Astrocyte (in vitro differentiated cells and primary cell): ENCODE results near the gene SLC9A3. TPM values are rescaled to one million over a fixed set of nuclear protein-coding genes. Genes with fewer than 3 reads are reported as not detected.

Source experiments
- DNase-seq: peaks from one replicate; pipeline ENCODE4 v3.0.0-alpha.2; 2010; ENCODE audit warnings: low read depth
- FAIRE-seq: peaks from 2 replicates; lab custom pipeline; 2011; peaks lifted over from hg19 to GRCh38; lab: Jason Lieb, UNC
- H2AFZ ChIP-seq: 2 replicates; pipeline ENCODE4 v1.6.0; 2012; ENCODE audit warnings: low read depth, low read length, inconsistent platforms
- H3K27ac ChIP-seq: 2 replicates; pipeline ENCODE4 v1.5.1; 2011; ENCODE audit warnings: low read depth, low read length, inconsistent platforms
- H3K27me3 ChIP-seq: 2 replicates; pipeline ENCODE4 v1.6.0; 2011; ENCODE audit warnings: low read length, inconsistent platforms; ENCODE audit not compliant: insufficient read depth
- H3K36me3 ChIP-seq: 2 replicates; pipeline ENCODE4 v1.5.1; 2011; ENCODE audit warnings: low read length, inconsistent platforms; ENCODE audit not compliant: insufficient read depth
- H3K4me1 ChIP-seq: 2 replicates; pipeline ENCODE4 v1.5.1; 2011; ENCODE audit warnings: low read length, inconsistent platforms; ENCODE audit not compliant: insufficient read depth
- H3K4me2 ChIP-seq: 2 replicates; pipeline ENCODE4 v1.6.0; 2012; ENCODE audit warnings: low read length, inconsistent platforms
- H3K4me3 ChIP-seq: 2 replicates; pipeline ENCODE4 v1.5.1; 2011; ENCODE audit warnings: low read depth, mild to moderate bottlenecking, low read length, inconsistent platforms; ENCODE audit not compliant: insufficient read depth
- H3K79me2 ChIP-seq: 2 replicates; pipeline ENCODE4 v1.6.0; 2012; ENCODE audit warnings: mild to moderate bottlenecking, low read length, inconsistent platforms; ENCODE audit not compliant: insufficient read depth
- H3K9ac ChIP-seq: 2 replicates; pipeline ENCODE4 v1.6.0; 2012; ENCODE audit warnings: mild to moderate bottlenecking, low read length, inconsistent platforms
- H3K9me3 ChIP-seq: 2 replicates; pipeline ENCODE4 v1.5.1; 2012; ENCODE audit warnings: low read depth, mild to moderate bottlenecking, low read length, inconsistent platforms; ENCODE audit not compliant: insufficient read depth
- H4K20me1 ChIP-seq: 2 replicates; pipeline ENCODE4 v1.6.0; 2012; ENCODE audit warnings: low read length, inconsistent platforms; ENCODE audit not compliant: insufficient read depth
- H3K27ac Mint-ChIP-seq: one replicate; pipeline ENCODE4 v1.8.0; 2021; ENCODE audit warnings: mild to moderate bottlenecking, mixed read lengths; ENCODE audit not compliant: unreplicated experiment
- H3K27me3 Mint-ChIP-seq: one replicate; pipeline ENCODE4 v1.8.0; 2021; ENCODE audit warnings: low read depth, mixed read lengths; ENCODE audit not compliant: unreplicated experiment
- H3K36me3 Mint-ChIP-seq: one replicate; pipeline ENCODE4 v1.8.0; 2021; ENCODE audit warnings: low read depth, mixed read lengths; ENCODE audit not compliant: unreplicated experiment
- H3K4me1 Mint-ChIP-seq: one replicate; pipeline ENCODE4 v1.8.0; 2021; ENCODE audit warnings: low read depth, mixed read lengths; ENCODE audit not compliant: unreplicated experiment
- H3K4me3 Mint-ChIP-seq: one replicate; pipeline ENCODE4 v1.8.0; 2021; ENCODE audit warnings: mild to moderate bottlenecking, moderate library complexity, mixed read lengths; ENCODE audit not compliant: unreplicated experiment
- H3K9me3 Mint-ChIP-seq: one replicate; pipeline ENCODE4 v1.8.0; 2021; ENCODE audit warnings: mild to moderate bottlenecking, mixed read lengths; ENCODE audit not compliant: unreplicated experiment
- CTCF ChIP-seq: IDR thresholded peaks from 2 replicates; pipeline ENCODE4 v1.5.1; 2011; ENCODE audit warnings: low read depth, mild to moderate bottlenecking, inconsistent platforms, low read length, moderate library complexity; ENCODE audit not compliant: insufficient read depth
- EZH2 ChIP-seq: IDR thresholded peaks from 2 replicates; pipeline ENCODE4 v1.6.1; 2012; ENCODE audit warnings: mild to moderate bottlenecking, low read length, inconsistent platforms; ENCODE audit not compliant: insufficient read depth
- total RNA-seq: library from RNA; stranded (reverse); gene quantifications from 2 replicates; pipeline ENCODE4 v1.2.1, GENCODE V29; 2021

SLC9A3 gene
- total RNA-seq, 1 donor from 2014 or later = 1.0 TPM

DNA sequence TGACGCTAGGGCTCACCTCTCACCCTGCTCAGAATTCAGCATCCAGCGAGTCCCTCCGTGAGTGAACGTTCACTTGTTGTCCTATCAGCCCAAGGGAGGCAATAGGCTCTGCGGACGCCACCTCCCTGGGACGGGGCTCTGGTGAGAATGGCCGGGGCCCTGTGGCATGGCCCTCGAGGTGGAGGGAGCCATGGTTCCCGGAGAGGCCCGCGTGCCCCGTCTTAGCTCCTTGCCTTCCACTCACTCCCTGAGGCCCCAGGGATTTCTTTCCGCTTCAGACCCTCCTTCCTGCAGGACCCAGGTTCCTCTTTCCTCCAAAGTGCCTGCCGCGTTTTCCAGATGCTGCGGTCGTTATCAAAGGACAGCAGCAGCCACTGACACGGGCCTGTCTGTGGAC, 59.8 kb downstream of the SLC9A3 start:
- H3K9me3 ChIP-seq = no peaks in the 10 kb centered on the region
- no peak overlapping the region for H3K27ac ChIP-seq
- Mint-ChIP-seq H3K27ac (no peak overlapping the region), H3K9me3 (no peaks in the 10 kb centered on the region), H3K4me1 (no peaks in the 10 kb centered on the region), H3K4me3 (no peak overlapping the region), H3K36me3 (peaks cover 29% of the 10 kb centered on the region), H3K27me3 (no peaks in the 10 kb centered on the region)
- no peak overlapping the region for H3K4me2 ChIP-seq
- H4K20me1 ChIP-seq = no peaks in the 10 kb centered on the region
- TF ChIP-seq CTCF = no peak
- H3K9ac ChIP-seq = no peak overlapping the region
- peaks cover 20% of the 10 kb centered on the region for H3K36me3 ChIP-seq
- peaks cover under 1% of the 10 kb centered on the region for H3K4me1 ChIP-seq
- H2AFZ ChIP-seq = no peak overlapping the region
- FAIRE-seq (no peak), DNase-seq (no peak)
- no peaks in the 10 kb centered on the region for H3K27me3 ChIP-seq
- no peak overlapping the region for H3K4me3 ChIP-seq
- peaks cover 16% of the 10 kb centered on the region for H3K79me2 ChIP-seq

- H3K27ac Mint-ChIP-seq = no peak overlapping the region
- DNase-seq = no peak
- H3K9me3 ChIP-seq = no peaks in the 10 kb centered on the region
- no peaks in the 10 kb centered on the region for H3K9me3 Mint-ChIP-seq
- no peak overlapping the region for H3K4me2 ChIP-seq
- peaks cover 17% of the 10 kb centered on the region for H3K79me2 ChIP-seq
- no peaks in the 10 kb centered on the region for H4K20me1 ChIP-seq
- no peaks in the 10 kb centered on the region for H3K27me3 ChIP-seq
- peaks cover 20% of the 10 kb centered on the region for H3K36me3 ChIP-seq
- H3K4me1 Mint-ChIP-seq = no peaks in the 10 kb centered on the region
- no peak for FAIRE-seq
- H3K36me3 Mint-ChIP-seq = peaks cover 30% of the 10 kb centered on the region
- peaks cover 4% of the 10 kb centered on the region for H3K4me1 ChIP-seq
- TF ChIP-seq EZH2 = no peak
- no peak for TF ChIP-seq CTCF
- H3K4me3 Mint-ChIP-seq = no peak overlapping the region
- H3K9ac ChIP-seq = no peak overlapping the region
- H3K27me3 Mint-ChIP-seq = no peaks in the 10 kb centered on the region
- H3K4me3 ChIP-seq = no peak overlapping the region
- no peak overlapping the region for H2AFZ ChIP-seq
- no peak overlapping the region for H3K27ac ChIP-seq
Measured at GRCh38 chr5:463952-464351, 60.3 kb downstream of the SLC9A3 start.

GRCh38 chr5:463301-463700, 60.9 kb downstream of the SLC9A3 start:
- H3K4me2 ChIP-seq = no peak overlapping the region
- H3K27me3 ChIP-seq = no peaks in the 10 kb centered on the region
- H3K27ac Mint-ChIP-seq = no peak overlapping the region
- H3K4me3 Mint-ChIP-seq = no peak overlapping the region
- no peak overlapping the region for H3K4me3 ChIP-seq
- peaks cover 31% of the 10 kb centered on the region for H3K36me3 Mint-ChIP-seq
- H3K27ac ChIP-seq = no peak overlapping the region
- peaks cover 10% of the 10 kb centered on the region for H3K4me1 ChIP-seq
- peaks cover 2% of the 10 kb centered on the region for H3K9me3 Mint-ChIP-seq
- no peaks in the 10 kb centered on the region for H3K27me3 Mint-ChIP-seq
- no peaks in the 10 kb centered on the region for H3K4me1 Mint-ChIP-seq
- H4K20me1 ChIP-seq = no peaks in the 10 kb centered on the region
- no peak overlapping the region for H3K9ac ChIP-seq
- peaks cover 21% of the 10 kb centered on the region for H3K79me2 ChIP-seq
- H2AFZ ChIP-seq = no peak overlapping the region
- peaks cover 23% of the 10 kb centered on the region for H3K36me3 ChIP-seq
- H3K9me3 ChIP-seq = no peaks in the 10 kb centered on the region
- FAIRE-seq (no peak), DNase-seq (no peak)
- no peak for TF ChIP-seq EZH2
- TF ChIP-seq CTCF = no peak
